ENCODE measurements around the gene OR4K2.

- TF ChIP-seq CTCF (IDR thresholded peaks at IDR 0.05): no peak
- TF ChIP-seq EZH2phosphoT487 (IDR thresholded peaks at IDR 0.05): no peak
- no peak for TF ChIP-seq EZH2 (IDR thresholded peaks at IDR 0.05)
These were observed 27.5 kb downstream of the OR4K2 start for GRCh38 chr14:19902409-19902808.
